HK-2 (cell line): Measurements from ENCODE around the gene NEK6.

Experiments
- DNase-seq: peaks from one replicate; pipeline ENCODE4 v3.0.0-alpha.2; 2018; ENCODE audit not compliant: unreplicated experiment

Gene NEK6

GRCh38 chr9:124261736-124262648 is 4.2 kb downstream of the NEK6 start:
- no peak for DNase-seq

DNA sequence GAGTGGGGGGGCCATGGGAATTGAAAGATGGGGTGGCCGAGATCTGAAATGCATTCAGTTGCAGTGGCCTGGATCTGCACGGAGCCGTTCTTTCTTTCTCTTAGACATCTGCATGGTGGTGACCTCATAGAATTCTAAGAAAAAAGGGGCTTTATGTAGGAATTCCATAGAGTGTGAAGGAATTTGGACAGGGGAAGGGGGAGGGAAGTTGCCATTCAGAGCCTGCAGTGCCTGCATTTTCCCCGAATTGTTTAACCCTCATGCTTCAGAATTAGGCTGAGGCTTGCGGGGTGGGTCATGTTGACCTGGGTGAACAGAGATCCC is 4.9 kb downstream of the NEK6 start:
- no peak for DNase-seq

GRCh38 chr9:124263213-124263612 is 5.5 kb downstream of the NEK6 start:
- no peak for DNase-seq

DNA sequence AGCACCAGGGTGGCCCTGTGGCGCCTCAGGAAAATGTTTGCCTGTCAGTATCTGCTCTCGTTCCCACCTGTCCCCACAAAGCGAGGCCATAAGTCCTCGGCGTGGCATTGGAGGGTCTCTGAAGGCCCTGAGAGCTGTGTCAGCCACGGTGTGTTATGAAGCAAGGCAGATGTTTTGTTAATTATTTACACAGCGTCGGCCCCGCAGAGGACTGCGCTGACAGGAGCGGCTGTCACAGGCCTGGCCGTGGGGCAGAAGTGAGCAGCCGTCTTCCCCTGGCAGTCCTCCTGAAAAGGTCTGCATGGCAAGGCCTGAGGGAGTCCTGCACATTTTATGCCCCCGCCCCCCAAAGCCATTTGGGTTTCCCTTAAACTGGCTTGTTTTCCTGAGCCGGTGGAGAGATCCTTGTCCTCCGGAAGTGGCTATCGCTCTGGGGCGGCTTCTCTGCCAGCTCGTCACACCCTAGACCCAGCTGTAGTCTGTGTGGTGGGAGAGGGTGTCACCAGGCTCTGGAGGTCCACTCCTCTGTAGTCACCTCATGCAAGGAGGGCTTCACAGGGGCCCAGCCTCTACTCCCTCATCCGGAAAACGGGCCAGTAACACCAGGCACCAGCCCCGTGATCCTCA is 6.2 kb downstream of the NEK6 start:
- DNase-seq, result no peak

GRCh38 chr9:124264823-124265233 is 7.1 kb downstream of the NEK6 start:
- DNase-seq, result no peak

DNA sequence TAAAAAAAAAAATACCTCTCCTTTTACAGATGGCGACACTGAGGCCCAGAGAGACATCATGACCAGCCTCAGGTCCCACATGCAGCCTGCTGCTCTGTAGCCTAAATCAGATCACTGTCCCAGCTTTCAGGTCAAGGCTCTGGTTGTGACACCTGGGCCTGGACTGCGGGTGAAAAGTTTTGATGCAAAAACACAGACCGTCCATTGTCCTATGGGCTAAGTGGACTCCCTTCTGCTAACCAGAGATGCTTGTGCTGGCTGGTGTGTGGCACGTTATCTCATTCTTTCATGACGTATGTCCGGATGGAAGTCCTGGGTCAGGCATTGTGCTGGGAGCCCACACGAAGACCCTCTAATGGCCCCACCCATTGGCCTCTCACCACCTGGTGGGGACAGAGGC is 7.8 kb downstream of the NEK6 start:
- no peak for DNase-seq

- DNase-seq, result no peak
Measured at GRCh38 chr9:124266139-124266825, 8.5 kb downstream of the NEK6 start.

DNA sequence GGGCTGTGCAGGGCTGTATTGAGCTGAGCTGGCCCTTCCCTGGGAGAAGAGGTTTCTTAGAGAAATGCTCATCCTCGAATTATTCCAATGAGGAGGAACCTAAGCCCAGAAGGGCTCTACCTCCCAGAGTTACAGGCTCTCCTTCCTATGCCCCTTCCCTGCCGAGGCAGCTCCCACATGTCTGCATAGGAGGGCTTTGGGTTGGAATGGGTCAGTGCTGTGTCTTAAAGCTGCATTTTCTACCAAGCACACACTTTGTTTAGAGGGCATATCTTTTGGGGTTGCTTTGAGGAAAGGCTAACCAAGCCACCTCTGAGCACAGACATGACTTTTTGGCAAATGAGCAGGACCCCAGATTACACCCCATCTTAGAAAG is 9.1 kb downstream of the NEK6 start:
- no peak for DNase-seq

GRCh38 chr9:124267271-124267807 is 9.6 kb downstream of the NEK6 start:
- peak; percentile 78 for DNase-seq

GRCh38 chr9:124268248-124268647 is 10.5 kb downstream of the NEK6 start:
- no peak for DNase-seq

DNA sequence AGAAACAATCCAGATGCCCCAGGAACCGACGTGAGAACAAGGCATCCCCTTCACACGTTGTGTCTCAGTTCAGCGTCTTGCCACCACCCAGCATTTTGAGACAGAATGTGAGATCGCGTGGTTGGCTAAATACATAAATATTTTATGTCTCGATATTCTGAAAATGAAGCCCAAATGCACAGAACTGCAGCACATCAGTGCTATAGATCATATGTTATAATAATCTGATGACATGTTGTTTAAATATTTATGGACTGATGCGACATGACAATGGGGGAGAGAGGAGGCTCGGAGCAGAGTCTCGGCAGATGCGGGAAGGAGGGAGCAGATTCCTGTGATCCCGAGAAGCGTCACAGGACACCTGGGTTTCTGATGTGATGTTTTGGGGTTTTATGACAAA is 10.9 kb downstream of the NEK6 start:
- no peak for DNase-seq

- no peak for DNase-seq
Measured at GRCh38 chr9:124269556-124269955, 11.8 kb downstream of the NEK6 start.

DNA sequence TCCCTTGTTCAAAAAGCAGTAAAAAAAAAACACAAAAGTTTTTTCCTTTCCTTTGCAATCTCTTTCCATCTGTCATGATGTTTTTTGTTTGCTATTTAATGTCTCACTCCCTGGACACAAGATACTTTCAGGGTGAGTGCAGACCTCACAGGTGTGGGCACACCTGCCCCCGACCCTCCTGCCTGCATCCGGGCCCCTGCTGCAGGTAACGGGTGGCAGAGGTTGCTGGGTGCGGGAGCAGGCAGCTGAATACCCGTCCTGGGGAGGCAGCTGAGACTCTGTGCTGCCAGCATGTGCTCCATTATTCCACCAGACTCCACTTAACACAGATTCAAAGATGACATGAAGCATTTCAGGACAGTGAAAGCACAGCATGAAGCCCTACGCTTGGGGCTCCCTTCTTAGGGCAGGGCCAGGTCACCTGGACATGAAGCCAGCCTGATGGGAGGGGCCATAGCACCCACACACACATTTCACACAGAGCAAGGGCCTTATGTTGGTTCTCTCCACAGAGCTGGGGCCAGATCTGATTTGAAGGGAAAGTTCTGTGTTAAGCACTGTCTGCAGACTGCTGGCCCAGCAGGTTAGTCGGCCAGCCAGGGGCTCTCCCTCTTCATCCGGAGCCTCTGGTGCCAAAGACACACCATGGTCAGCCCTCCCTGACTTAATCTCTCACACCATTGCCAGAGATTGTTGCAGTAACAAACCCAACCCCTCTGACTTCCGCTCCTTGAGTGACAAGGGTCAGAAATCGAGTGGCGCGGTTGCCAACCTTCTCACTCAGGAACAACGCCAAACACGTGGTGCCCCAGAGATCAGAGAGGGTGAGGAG is 13.0 kb downstream of the NEK6 start:
- no peak for DNase-seq

DNA sequence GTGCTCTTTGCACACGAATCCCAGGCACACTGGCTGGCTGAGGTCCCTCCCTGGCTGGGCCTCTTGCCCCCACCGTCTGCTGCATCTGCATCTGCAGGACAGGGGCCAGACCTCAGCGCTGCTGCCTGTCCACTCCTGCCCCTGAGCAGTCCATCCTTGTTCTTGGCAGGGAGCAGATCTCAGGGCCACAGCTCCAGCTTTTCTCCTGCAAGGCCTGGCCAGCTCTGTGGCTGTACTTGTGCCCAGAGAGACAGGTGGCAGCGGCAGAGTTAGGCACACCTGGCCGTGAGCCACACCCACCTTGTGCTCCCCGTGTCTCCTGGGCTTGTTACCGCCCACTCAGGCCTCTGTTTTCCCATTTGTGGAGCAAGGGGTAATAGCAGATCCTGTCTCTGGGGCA is 13.9 kb downstream of the NEK6 start:
- DNase-seq, result no peak

- no peak for DNase-seq
Measured at GRCh38 chr9:124272118-124272517, 14.4 kb downstream of the NEK6 start.

GRCh38 chr9:124272979-124273378 is 15.2 kb downstream of the NEK6 start:
- no peak for DNase-seq

- no peak for DNase-seq
Measured at GRCh38 chr9:124273427-124274160, 15.8 kb downstream of the NEK6 start.

DNA sequence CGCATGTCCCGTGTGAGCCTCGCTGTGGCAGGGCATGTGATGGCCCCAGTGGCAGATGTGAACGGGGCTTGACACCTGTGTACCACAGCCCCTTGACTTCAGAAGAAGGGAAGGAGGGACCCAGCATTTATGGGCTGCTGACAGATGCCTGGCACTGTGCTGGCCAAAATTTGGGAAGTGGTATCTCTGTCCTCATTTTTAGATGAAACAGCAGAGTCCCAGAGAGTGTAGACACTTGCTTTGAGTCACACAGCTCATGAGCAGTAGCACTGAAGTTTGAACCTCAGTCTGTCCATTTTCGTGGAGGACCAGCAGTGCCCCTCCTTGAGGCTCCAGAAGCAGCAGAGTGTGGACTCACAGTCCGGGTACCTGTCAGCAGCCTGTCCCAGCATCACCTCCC is 16.5 kb downstream of the NEK6 start:
- no peak for DNase-seq

- no peak for DNase-seq
Measured at GRCh38 chr9:124274738-124275137, 17.0 kb downstream of the NEK6 start.

DNA sequence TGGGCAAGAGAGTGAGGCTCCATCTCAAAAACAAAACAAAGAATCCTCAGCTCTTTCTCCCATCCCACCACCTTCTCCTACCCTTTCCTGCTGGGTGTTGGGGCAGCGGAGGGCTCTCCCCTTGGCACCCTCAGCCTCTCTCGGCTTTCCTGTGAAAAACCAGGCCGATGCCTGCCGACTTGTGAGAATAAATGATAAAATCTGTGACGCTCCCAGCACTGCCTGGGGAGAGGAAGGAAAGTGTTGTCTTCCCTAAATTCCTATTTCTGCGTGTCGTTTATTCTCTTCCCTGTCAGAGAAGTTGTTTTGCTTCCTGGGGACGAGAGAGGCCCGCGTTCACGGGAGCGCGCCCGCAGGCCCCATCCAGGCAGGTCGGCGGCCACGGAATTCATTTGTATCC is 19.7 kb downstream of the NEK6 start:
- no peak for DNase-seq

DNA sequence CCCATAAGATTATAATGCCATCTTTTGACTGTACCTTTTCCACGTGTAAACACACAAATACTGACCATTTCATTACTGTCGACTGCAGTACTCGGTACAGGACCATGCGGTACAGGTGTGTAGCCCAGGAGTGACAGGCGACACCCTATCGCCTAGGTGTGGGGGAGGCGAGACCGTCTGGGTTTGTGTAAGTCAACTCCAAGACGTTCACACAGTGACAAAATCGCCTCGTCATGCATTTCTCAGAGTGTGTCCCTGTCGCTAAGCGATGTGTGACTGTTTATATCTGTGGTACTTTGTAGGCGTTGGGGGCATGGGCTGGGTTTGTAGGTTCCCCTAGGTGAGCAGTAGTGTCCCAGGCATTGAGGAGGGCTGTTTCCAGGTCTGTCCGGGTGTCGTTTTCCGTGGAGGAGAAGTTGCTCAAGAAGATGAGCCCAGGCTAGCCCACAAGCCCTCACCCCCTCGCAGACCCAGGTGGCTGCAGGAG is 20.3 kb downstream of the NEK6 start:
- DNase-seq, result no peak
